GM12874 (cell line): Measurements from ENCODE around the gene TUG1.

Experiments
- CTCF ChIP-seq: IDR thresholded peaks from 2 replicates; pipeline ENCODE4 v1.5.1; 2011; ENCODE audit warnings: low read depth, mild to moderate bottlenecking, control low read depth, low read length, moderate library complexity; ENCODE audit not compliant: insufficient read depth

Gene TUG1

DNA sequence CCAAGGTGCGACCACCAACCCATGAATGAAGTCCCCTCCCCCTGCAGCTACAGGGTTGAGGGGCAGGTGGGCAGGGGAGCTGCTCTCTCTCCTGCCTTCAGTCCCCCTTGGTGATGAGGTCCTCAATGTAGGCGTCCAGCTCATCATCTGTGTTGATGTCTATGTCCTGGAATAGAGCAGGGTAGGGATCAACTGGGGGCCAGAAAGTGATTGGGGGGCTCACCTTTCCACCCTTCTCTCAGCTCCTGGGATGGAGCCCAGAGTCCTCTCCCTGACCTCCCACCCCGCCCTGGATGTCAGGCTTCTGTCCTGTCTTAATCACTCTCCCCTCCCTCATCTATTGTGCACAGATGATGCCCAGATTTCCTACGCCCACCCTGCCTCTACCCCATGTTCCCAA lies 42.4 kb upstream of the TUG1 start:
- TF ChIP-seq CTCF = no peak

DNA sequence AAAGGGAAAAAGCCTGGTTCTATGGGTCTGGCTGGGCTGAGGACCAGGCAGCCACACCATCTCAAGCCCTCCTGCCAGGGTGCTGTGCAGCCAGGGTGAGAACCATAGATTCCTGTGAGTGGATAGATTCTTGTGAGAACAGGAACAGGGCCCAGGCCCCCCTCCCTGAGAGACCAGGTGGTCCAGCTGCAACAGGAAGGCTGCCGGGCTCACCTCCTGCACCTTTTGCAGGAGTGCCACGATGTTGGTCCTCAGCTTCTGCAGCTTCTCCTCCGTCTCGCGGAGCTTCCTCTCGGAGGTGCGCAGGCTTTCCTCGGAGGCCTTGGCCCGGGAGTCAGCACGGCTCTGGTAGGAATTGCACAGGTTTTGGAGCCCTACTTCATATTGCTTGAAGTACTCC lies 41.3 kb upstream of the TUG1 start:
- TF ChIP-seq CTCF = no peak

DNA sequence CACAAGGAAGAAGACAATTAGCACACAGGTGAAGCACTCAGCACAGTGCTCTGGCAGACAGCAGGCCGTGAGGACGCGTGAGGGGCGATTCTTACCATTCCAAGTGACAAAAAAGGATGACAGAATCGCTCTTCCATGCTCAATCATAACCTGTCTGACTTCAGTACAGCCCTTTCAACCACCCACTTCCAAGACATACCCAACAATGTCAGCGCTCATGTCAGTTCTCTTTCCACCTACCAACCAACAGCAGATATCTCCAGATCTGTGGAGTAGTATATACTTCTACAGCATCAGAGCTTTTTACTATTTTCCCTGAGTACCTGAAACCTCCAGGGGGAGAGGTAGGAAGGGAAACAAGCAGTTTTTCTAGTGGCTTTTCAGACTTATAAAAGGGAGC lies 40.7 kb upstream of the TUG1 start:
- no peak for TF ChIP-seq CTCF

DNA sequence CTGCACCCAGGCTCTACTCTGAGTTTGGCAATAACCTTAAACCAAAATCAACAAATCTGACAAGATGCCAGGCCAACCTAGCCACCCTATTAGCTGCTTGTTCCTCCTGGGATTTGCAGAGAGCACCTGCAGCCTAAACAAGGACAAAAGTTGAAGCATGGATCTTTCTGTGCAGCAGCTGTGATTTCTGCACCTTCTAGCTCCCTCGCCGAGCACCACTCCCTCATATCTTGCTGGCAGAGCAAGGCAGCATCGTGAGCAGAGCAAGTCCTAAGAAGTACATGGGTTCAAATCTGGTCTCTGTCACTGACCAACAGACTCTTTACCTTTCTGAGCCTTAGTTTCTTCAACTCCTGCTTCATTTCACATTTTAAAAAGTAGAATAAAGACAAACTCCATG lies 38.8 kb upstream of the TUG1 start:
- TF ChIP-seq CTCF = no peak

GRCh38 chr22:30931541-30932300 lies 37.3 kb upstream of the TUG1 start:
- TF ChIP-seq CTCF = no peak

DNA sequence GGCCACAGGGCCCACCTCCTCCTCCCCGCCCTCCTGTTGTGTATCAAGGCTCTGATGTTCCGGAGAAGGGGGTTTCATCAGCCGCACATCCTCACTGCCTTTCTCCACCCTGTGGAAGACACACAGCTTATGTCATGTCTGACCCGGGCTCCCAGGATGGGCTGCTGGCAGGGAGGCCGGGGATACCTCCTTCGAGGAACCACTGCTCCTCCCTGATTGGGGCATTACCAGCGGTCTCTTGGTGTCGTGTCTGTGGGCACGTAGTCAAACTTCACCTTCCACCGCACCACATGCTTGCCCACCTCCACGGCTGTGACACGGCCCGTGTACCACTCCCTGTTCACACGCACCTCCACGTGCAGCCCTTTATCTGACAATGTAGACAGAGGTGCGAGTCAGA lies 36.4 kb upstream of the TUG1 start:
- no peak for TF ChIP-seq CTCF

DNA sequence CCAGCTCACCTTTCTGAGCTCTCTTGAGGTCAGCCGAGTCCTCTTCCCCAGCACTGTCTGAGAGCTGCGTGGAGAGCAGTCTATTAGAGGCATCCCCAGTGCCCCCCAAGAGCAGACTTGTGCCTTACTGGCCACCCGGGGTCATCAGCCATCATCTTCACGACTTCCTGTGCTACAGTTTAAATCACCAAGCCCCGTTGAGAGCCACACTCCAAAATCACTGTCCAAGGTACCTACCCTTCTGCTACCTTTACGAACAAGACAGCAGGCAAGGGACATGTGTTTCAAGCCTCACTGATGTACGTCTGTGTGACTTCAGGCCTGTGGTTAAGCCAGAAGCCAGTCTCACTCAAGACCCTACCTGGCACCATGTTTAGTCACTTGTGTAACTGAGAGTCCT lies 35.6 kb upstream of the TUG1 start:
- TF ChIP-seq CTCF = no peak
